PFSK-1 (cell line): ENCODE data around the gene SLC25A25.

Experiments used
- FOXP2 ChIP-seq: optimal IDR thresholded peaks from 2 replicates; pipeline ENCODE3; 2011; ENCODE audit warnings: borderline replicate concordance, control low read depth, inconsistent platforms; ENCODE audit not compliant: insufficient read depth; ENCODE audit errors: extremely low read length, extremely low read depth
- POLR2AphosphoS5 ChIP-seq: IDR thresholded peaks from 2 replicates; pipeline ENCODE4 v1.6.1; 2012; ENCODE audit warnings: low read depth, mild to moderate bottlenecking, control low read depth, low read length, moderate library complexity
- REST ChIP-seq, 2 experiments: IDR thresholded peaks; 2 replicates each; pipeline versions ENCODE4 v1.6.1 to v1.8.0; 2011 to 2012; ENCODE audit warnings: low read depth in 2 of 2, low read length in 2 of 2, control low read depth in 1 of 2, inconsistent platforms in 1 of 2, mild to moderate bottlenecking in 1 of 2, moderate library complexity in 1 of 2; ENCODE audit not compliant: insufficient read depth in 1 of 2
- SIN3A ChIP-seq: IDR thresholded peaks from 2 replicates; pipeline ENCODE4 v1.6.1; 2012; ENCODE audit warnings: mild to moderate bottlenecking, low read length, moderate library complexity, borderline replicate concordance; ENCODE audit not compliant: insufficient read depth
- TAF1 ChIP-seq: IDR thresholded peaks from 2 replicates; pipeline ENCODE4 v1.6.1; 2012; ENCODE audit warnings: low read length, control low read depth, borderline replicate concordance; ENCODE audit not compliant: insufficient read depth

Gene SLC25A25

GRCh38 chr9:128048663-128049062 lies 19.4 kb upstream of the SLC25A25 start:
- TF ChIP-seq POLR2AphosphoS5 (no peak), SIN3A (no peak), FOXP2 (no peak), TAF1 (no peak), REST (IDR thresholded peaks at IDR 0.05; ENCODE audit: insufficient read depth in 1 of 2, low read depth in 2 of 2, low read length in 2 of 2) (no peak)

- TF ChIP-seq SIN3A (no peak), REST (IDR thresholded peaks at IDR 0.05; ENCODE audit: insufficient read depth in 1 of 2, low read depth in 2 of 2, low read length in 2 of 2) (no peak), POLR2AphosphoS5 (no peak), FOXP2 (no peak), TAF1 (no peak)
Observed at GRCh38 chr9:128049843-128050242, 18.2 kb upstream of the SLC25A25 start.

- TF ChIP-seq TAF1 (no peak), POLR2AphosphoS5 (no peak), REST (IDR thresholded peaks at IDR 0.05; ENCODE audit: insufficient read depth in 1 of 2, low read depth in 2 of 2, low read length in 2 of 2) (no peak), SIN3A (no peak), FOXP2 (no peak)
Observed at GRCh38 chr9:128051932-128052709, 15.9 kb upstream of the SLC25A25 start.

- TF ChIP-seq TAF1 (no peak), FOXP2 (no peak), SIN3A (no peak), POLR2AphosphoS5 (no peak), REST (IDR thresholded peaks at IDR 0.05; ENCODE audit: insufficient read depth in 1 of 2, low read depth in 2 of 2, low read length in 2 of 2) (no peak)
Observed at GRCh38 chr9:128053560-128053959, 14.5 kb upstream of the SLC25A25 start.
